Effector CD8-positive, alpha-beta T cell (primary cell): ENCODE results near the gene PRSS56.

Experiments used
- DNase-seq: peaks from one replicate; lab custom pipeline; 2025; lab: John Stamatoyannopoulos, UW

PRSS56 gene

DNA sequence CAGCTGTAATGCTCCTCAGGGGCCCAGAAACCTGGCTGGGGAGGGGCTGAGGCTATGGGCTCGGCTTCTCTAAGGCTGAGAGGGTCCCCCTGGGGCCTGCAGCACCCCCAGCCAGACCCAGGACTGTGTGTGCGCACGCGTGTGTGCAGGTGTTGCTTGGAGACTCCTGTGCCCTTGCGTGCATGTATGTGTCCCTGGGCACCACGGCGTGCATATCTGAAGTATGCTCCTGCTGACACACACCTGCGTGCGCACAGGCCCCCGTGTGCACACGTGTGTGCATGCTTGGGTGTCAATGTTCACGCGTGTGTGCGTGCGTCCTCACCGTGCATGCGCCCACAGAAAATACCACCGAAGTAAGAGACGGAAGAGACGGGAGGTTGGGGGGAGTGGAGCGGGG lies 17.7 kb upstream of the PRSS56 start:
- no peak for DNase-seq

- DNase-seq: peak; percentile 15
Measured at GRCh38 chr2:232502911-232503808, 17.0 kb upstream of the PRSS56 start.

GRCh38 chr2:232503809-232504323 lies 16.3 kb upstream of the PRSS56 start:
- DNase-seq: no peak

- DNase-seq: no peak
Measured at GRCh38 chr2:232504438-232504837, 15.8 kb upstream of the PRSS56 start.

- DNase-seq: no peak
Measured at GRCh38 chr2:232505856-232506255, 14.3 kb upstream of the PRSS56 start.

DNA sequence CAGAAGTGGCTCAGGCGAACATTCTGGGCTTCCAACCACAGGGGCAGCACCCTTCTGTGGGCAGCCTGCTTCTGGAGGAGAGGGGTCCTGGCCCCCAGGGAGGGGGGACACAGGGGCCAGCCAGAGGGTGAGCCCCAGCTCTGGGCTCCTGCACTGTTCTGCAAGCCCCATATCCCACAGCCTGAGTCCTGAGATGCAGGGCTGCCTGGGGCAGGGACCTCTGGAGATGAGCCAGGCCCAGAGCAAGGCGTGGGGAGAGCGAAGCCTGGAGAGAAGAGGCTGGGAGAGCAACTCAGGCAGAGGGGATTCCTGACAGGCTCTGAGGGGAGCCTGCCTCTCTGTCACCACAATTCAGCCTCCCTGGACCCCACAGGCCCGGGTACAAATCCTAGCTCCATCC lies 13.5 kb upstream of the PRSS56 start:
- DNase-seq: no peak

- DNase-seq: no peak
Measured at GRCh38 chr2:232508251-232508650, 11.9 kb upstream of the PRSS56 start.

DNA sequence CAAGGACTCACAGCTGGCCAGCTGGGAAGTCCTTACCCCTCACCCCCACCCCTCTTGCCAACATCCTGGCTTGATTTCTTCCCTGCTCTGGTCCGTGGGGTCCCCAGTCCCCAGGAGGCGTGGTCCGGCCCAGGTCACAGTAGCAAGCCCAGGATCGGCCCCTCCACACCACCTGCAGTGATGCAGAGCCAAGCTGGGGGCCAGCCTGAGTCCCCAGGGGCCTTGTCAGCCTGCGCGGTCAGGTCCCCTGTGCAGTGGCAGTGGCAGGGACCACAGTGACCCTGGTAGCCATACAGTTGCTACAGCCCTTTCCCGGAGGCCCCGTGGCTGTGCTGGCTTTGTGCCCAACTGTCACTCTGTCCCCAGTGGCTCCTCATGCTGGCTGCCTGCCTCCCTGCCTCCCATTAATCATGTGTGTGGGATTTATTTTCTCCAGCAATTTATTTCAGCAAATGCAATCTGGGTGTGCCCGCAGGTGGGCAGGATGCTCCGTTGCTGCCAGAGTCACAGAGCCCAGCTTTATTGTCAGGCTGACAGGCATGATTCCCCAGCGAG lies 8.8 kb upstream of the PRSS56 start:
- DNase-seq: no peak

DNA sequence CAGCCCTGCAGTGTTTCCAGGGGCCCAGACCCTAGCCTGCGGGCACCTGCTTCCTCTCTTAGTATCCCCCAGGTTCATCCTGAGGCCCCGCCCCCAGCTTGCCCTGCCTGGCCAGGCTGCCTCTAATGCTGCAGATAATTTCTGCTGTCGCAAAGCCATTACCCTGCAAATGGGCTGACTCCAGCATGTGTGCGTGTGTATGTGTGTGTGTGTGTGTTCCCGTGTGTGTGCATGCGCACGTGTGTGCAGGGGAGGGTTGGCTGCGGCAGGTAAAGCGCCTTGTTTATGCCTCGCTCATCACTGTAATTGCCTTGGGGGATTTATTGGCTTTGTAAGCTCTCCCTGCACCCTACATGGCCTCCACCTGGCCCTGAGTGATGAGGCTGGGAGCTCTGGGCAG lies 7.6 kb upstream of the PRSS56 start:
- DNase-seq: no peak

- DNase-seq: no peak
Measured at GRCh38 chr2:232513353-232513752, 6.8 kb upstream of the PRSS56 start.

GRCh38 chr2:232515639-232516038 lies 4.5 kb upstream of the PRSS56 start:
- DNase-seq: no peak

DNA sequence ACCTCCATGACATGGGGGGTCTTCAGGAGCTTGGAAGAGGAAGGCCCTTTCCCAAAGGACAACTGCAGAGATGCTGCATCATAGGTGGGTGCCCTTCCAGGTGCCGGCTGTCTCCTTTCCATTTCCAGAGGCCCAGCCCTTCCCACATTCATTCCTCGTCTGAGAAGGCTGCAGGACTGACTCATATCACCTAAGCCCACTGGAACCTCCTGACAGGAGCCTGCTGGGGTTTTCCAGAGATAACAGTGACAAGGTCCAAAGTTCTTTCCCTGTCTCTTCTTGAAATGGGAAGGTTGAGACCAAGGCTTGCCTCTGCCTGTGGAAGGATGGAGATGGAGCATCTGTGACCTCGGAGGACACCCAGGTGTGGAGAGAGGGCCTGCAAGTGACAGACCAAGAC lies 3.6 kb upstream of the PRSS56 start:
- no peak for DNase-seq

GRCh38 chr2:232518844-232519243 lies 1.3 kb upstream of the PRSS56 start:
- DNase-seq: no peak

- no peak for DNase-seq
Measured at GRCh38 chr2:232520489-232520888, 301 bp downstream of the PRSS56 start.

- DNase-seq: no peak
Measured at GRCh38 chr2:232521098-232521497, 910 bp downstream of the PRSS56 start.

DNA sequence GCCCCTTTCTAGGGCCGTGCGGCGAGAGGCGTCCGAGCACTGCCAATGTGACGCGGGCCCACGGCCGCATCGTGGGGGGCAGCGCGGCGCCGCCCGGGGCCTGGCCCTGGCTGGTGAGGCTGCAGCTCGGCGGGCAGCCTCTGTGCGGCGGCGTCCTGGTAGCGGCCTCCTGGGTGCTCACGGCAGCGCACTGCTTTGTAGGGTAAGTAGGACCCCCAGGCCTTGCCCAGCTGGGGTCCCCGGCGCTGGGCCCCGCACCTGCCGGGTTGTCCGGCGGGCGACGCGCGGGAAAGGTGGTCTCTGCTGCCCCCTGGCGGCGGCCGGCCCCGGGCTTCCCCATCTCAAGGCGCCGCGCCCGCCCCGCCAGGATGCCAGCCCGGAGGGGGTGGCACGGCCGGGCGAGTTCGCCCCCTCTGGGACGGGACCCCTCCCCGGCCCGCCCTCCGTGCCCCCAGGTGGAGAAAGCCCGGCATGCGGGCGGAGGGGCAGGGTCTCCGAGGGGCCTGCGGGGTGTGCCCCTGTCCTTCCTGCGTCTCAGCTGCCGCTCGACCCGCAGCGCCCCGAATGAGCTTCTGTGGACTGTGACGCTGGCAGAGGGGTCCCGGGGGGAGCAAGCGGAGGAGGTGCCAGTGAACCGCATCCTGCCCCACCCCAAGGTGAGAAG lies 1.9 kb downstream of the PRSS56 start:
- peak; percentile 58 for DNase-seq

GRCh38 chr2:232522623-232523401 lies 2.6 kb downstream of the PRSS56 start:
- DNase-seq: no peak

DNA sequence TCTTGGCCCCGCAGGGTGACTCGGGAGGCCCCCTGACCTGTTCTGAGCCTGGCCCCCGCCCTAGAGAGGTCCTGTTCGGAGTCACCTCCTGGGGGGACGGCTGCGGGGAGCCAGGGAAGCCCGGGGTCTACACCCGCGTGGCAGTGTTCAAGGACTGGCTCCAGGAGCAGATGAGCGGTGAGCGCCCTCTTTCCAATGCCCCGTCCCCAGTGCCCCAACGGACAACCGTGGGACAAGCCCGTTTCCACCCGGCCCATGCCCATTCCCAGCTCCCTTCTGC lies 3.2 kb downstream of the PRSS56 start:
- no peak for DNase-seq

- DNase-seq: no peak
Measured at GRCh38 chr2:232523682-232524597, 3.8 kb downstream of the PRSS56 start.

DNA sequence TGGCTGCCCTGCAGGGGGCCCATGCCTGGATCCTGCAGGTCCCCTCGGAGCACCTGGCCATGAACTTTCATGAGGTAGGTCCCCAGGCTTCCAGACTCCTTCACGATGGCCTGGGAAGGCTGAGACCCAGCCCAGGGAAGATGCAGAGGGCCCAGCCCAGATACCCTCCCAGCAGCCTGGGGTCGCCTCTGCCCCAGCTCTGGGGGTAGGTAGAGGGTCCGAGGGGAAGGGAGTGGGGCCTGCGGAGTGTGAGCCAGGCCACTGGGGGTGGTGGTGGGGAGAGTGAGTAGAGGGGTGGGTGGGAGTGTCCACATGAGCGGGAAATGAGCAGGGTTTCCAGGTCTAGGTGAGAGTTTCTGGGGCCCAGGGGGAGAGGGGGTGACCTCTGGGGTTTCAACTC lies 4.6 kb downstream of the PRSS56 start:
- DNase-seq: no peak

- no peak for DNase-seq
Measured at GRCh38 chr2:232525199-232525598, 5.0 kb downstream of the PRSS56 start.
